ENCODE data around the gene NAT8L.

Gene NAT8L

DNA sequence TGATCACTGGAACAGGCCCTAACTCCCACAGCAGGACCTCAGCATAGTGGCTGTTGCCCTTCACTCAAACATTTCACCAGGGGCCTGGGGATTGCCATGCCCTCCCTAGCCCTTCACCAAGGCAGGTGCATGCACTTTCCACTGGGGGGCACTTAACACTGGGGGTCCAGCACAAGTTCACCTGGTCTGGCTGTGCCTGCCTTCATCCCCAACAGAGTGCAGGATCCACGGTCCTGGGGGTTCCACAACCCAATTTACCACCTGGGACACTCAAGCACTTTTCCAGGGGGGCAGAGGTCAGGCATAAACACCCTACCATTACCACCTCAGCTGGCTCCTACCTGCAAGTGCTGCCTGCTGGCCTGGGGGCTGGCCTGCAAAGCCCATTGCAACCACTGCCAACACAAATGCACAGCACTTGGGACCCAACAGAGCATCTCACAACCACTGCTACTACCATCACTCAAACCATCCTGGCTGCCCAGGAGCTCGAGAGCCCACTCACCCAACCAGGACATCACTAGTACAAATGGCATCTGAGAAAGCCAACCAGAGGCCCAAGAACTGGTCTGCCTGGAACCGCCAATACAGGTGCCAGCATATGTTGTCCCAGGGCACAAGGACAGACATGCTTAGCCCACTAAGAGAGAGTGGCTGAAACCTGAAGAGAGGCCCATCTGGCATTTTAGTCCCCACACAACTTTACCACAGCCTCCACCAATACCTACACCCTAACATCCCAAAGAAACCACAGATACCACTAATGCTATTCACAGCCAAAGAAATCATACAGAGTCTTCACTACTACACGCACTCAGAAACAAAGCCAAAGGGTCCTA, 43.1 kb downstream of the NAT8L start:
- no peaks in the 10 kb centered on the region for H3F3A ChIP-seq (ENCODE audit: insufficient read depth)
- H3K4me3 ChIP-seq (ENCODE audit: insufficient read depth, low read length, poor library complexity, severe bottlenecking): no peak overlapping the region
- no peak overlapping the region for H2AFZ ChIP-seq (ENCODE audit: low read depth, low read length, severe bottlenecking)
- no peak overlapping the region for H3K4me2 ChIP-seq (ENCODE audit: low read depth, low read length, poor library complexity, severe bottlenecking)
- H3K9me2 ChIP-seq (replicated peaks; ENCODE audit: insufficient read depth, low read length): no peaks in the 10 kb centered on the region
- no peaks in the 10 kb centered on the region for H3K79me2 ChIP-seq (ENCODE audit: insufficient read depth, low read length)
- no peak overlapping the region for H3K9ac ChIP-seq (ENCODE audit: low read length)
- no peaks in the 10 kb centered on the region for H3K27me3 ChIP-seq (ENCODE audit: low read length)
- no peak overlapping the region for H3K27ac ChIP-seq (ENCODE audit: low read depth, low read length)
- TF ChIP-seq, protein P1, sequence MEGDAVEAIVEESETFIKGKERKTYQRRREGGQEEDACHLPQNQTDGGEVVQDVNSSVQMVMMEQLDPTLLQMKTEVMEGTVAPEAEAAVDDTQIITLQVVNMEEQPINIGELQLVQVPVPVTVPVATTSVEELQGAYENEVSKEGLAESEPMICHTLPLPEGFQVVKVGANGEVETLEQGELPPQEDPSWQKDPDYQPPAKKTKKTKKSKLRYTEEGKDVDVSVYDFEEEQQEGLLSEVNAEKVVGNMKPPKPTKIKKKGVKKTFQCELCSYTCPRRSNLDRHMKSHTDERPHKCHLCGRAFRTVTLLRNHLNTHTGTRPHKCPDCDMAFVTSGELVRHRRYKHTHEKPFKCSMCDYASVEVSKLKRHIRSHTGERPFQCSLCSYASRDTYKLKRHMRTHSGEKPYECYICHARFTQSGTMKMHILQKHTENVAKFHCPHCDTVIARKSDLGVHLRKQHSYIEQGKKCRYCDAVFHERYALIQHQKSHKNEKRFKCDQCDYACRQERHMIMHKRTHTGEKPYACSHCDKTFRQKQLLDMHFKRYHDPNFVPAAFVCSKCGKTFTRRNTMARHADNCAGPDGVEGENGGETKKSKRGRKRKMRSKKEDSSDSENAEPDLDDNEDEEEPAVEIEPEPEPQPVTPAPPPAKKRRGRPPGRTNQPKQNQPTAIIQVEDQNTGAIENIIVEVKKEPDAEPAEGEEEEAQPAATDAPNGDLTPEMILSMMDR (IDR thresholded peaks at IDR 0.05; ENCODE audit: insufficient read depth, low read length, poor library complexity, severe bottlenecking): no peak
- TF ChIP-seq EZH2phosphoT487 (conservative IDR thresholded peaks at IDR 0.05; ENCODE audit: low read length): no peak
- no peaks in the 10 kb centered on the region for H3K9me3 ChIP-seq (ENCODE audit: insufficient read depth, low read length)
- no peaks in the 10 kb centered on the region for H4K20me1 ChIP-seq (ENCODE audit: low read depth, low read length)
- no peaks in the 10 kb centered on the region for H3K36me3 ChIP-seq (ENCODE audit: low read length)

DNA sequence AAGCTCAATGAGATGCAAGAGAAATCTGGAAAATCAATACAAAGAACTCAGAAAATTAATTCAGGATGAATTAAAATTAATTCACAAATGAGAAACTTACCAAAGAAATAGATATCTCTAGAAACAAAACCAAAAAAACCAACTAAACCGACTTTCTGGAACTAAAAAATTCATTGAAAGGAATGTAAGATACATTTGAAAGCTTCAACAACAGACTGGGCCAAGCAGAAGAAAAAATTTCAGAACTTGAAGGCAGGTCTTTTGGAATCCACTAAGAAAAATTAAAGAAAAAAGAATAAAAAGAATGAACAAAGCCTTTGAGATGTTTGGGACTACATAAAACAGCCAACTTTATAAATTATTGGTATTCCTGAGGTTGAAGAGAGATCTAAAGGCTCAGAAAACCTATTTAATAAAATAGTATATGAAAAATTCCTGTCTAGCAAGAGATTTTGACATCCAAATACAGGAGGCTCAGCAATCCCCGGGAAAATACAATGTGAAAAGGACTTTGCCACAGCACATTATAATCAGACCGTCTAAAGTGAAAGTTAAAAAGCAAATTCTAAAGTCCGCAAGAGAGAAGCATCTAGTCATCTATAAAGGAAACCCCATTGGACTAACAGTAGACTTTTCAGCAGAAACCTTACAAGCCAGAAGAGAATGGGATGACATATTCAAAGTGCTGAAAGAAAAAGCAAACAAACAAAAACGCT, 44.2 kb downstream of the NAT8L start:
- no peak overlapping the region for H3K9ac ChIP-seq (ENCODE audit: low read length)
- H3K27me3 ChIP-seq (ENCODE audit: low read length): no peaks in the 10 kb centered on the region
- no peaks in the 10 kb centered on the region for H3K36me3 ChIP-seq (ENCODE audit: low read length)
- H3K4me2 ChIP-seq (ENCODE audit: low read depth, low read length, poor library complexity, severe bottlenecking): no peak overlapping the region
- H3K27ac ChIP-seq (ENCODE audit: low read depth, low read length): no peak overlapping the region
- H3K79me2 ChIP-seq (ENCODE audit: insufficient read depth, low read length): no peaks in the 10 kb centered on the region
- no peaks in the 10 kb centered on the region for H3K9me3 ChIP-seq (ENCODE audit: insufficient read depth, low read length)
- peak overlapping the region; percentile 8 for H3K4me3 ChIP-seq (ENCODE audit: insufficient read depth, low read length, poor library complexity, severe bottlenecking)
- TF ChIP-seq EZH2phosphoT487 (conservative IDR thresholded peaks at IDR 0.05; ENCODE audit: low read length): no peak
- TF ChIP-seq, protein P1 (IDR thresholded peaks at IDR 0.05; ENCODE audit: insufficient read depth, low read length, poor library complexity, severe bottlenecking): no peak
- no peaks in the 10 kb centered on the region for H3F3A ChIP-seq (ENCODE audit: insufficient read depth)
- no peaks in the 10 kb centered on the region for H4K20me1 ChIP-seq (ENCODE audit: low read depth, low read length)
- H3K9me2 ChIP-seq (replicated peaks; ENCODE audit: insufficient read depth, low read length): no peaks in the 10 kb centered on the region
- H2AFZ ChIP-seq (ENCODE audit: low read depth, low read length, severe bottlenecking): no peak overlapping the region

DNA sequence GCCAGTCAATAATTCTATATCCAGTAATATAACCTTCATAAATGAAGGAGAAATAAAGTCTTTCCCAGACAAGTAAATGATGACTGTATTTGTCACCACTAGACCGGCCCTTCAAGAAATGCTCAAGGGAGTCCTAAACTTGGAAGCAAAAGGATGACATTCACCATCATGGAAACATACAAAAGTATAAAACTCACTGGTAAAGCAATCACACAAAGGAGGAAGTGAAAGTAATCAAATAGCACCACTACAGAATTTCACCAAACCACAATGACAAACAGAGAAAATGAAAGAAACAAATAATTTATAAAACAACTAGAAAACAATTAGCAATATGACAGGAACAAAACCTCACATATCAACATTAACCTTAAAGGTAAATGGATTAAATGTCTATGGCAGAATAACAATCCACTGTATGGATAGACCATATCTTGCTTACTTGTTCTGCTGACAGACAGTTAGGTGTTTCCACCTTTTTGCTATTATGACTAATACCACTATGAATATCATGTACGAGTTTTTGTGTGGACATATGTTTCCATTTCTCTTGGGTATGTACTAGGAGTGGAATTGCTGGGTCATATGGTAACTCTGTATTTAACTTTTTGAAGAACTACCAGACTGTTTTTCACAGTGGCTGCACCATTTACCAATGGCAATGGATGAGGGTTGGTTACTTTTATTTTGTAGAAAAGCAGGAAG, 44.9 kb downstream of the NAT8L start:
- no peaks in the 10 kb centered on the region for H4K20me1 ChIP-seq (ENCODE audit: low read depth, low read length)
- no peak overlapping the region for H3K27ac ChIP-seq (ENCODE audit: low read depth, low read length)
- H3K9me3 ChIP-seq (ENCODE audit: insufficient read depth, low read length): no peaks in the 10 kb centered on the region
- no peaks in the 10 kb centered on the region for H3K27me3 ChIP-seq (ENCODE audit: low read length)
- H3K9me2 ChIP-seq (replicated peaks; ENCODE audit: insufficient read depth, low read length): no peaks in the 10 kb centered on the region
- TF ChIP-seq, protein P1 (IDR thresholded peaks at IDR 0.05; ENCODE audit: insufficient read depth, low read length, poor library complexity, severe bottlenecking): no peak
- no peak for TF ChIP-seq EZH2phosphoT487 (conservative IDR thresholded peaks at IDR 0.05; ENCODE audit: low read length)
- no peaks in the 10 kb centered on the region for H3F3A ChIP-seq (ENCODE audit: insufficient read depth)
- no peak overlapping the region for H2AFZ ChIP-seq (ENCODE audit: low read depth, low read length, severe bottlenecking)
- no peaks in the 10 kb centered on the region for H3K36me3 ChIP-seq (ENCODE audit: low read length)
- H3K9ac ChIP-seq (ENCODE audit: low read length): no peak overlapping the region
- no peaks in the 10 kb centered on the region for H3K79me2 ChIP-seq (ENCODE audit: insufficient read depth, low read length)
- H3K4me3 ChIP-seq (ENCODE audit: insufficient read depth, low read length, poor library complexity, severe bottlenecking): no peak overlapping the region
- H3K4me2 ChIP-seq (ENCODE audit: low read depth, low read length, poor library complexity, severe bottlenecking): no peak overlapping the region

Measured in SU-DHL-6 (cell line).